ENCODE measurements around the gene INAFM2. TPM values are rescaled to one million over a fixed set of nuclear protein-coding genes. Genes with fewer than 3 reads are reported as not detected.

Gene INAFM2
- total RNA-seq, 6 donors from 2014 or later = 15.7 to 36.2 (median 25.6) TPM

GRCh38 chr15:40347559-40348473, 24.3 kb downstream of the INAFM2 start:
- Histone ChIP-seq H3K4me3 (no peak overlapping the region), H3K36me3 (no peaks in the 10 kb centered on the region), H3K4me1 (peaks cover 12 to 22% (median 17%) of the 10 kb centered on the region in 4 donors), H3K27ac (no peak overlapping the region), H3K9me3 (no peaks in the 10 kb centered on the region), H3K27me3 (no peaks in the 10 kb centered on the region)
- no peak for ATAC-seq (ENCODE audit: low FRiP score in 2 of 2)
- DNase-seq = peak in 1 of 2 donors; percentile 45
- 92 to 100% methylated on average over 2 to 11 of the region's 11 CpGs for WGBS, 2 donors
- TF ChIP-seq EP300 (IDR thresholded peaks at IDR 0.05) (no peak), POLR2AphosphoS5 (IDR thresholded peaks at IDR 0.05) (no peak), POLR2A (IDR thresholded peaks at IDR 0.05) (no peak), CTCF (IDR thresholded peaks at IDR 0.05) (no peak)

DNA sequence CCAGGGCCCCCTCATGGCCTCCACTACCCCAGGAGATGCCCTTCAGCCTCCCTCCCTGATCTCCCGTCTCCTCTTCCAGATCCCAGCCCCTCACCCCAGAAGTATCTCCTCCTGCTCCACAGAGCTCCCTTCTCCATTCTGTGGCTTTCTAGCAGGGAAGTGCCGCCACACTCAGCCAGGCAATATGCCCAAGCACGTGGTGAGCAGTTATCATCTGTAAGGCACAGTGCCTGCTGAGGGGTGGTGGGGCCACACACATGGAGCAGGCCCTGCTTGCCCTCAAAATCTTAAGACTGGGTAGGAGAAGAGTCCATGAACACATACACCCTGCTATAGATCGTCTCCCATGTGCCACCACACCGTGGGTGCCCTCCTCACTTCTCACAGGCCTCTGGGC, 25.0 kb downstream of the INAFM2 start:
- H3K9me3 ChIP-seq = no peaks in the 10 kb centered on the region
- no peak overlapping the region for H3K27ac ChIP-seq
- 85 to 89% methylated on average over 5 of the region's 5 CpGs for WGBS, 2 donors
- DNase-seq (no peak), ATAC-seq (ENCODE audit: low FRiP score in 2 of 2) (no peak)
- no peak for TF ChIP-seq EP300 (IDR thresholded peaks at IDR 0.05)
- no peak for TF ChIP-seq POLR2A (IDR thresholded peaks at IDR 0.05)
- TF ChIP-seq POLR2AphosphoS5 (IDR thresholded peaks at IDR 0.05) = no peak
- TF ChIP-seq CTCF (IDR thresholded peaks at IDR 0.05) = no peak
- H3K4me1 ChIP-seq = peaks cover 5 to 15% (median 11%) of the 10 kb centered on the region in 4 donors
- H3K36me3 ChIP-seq = no peaks in the 10 kb centered on the region
- H3K4me3 ChIP-seq = no peak overlapping the region
- no peaks in the 10 kb centered on the region for H3K27me3 ChIP-seq

- Histone ChIP-seq H3K4me3 (no peak overlapping the region), H3K9me3 (no peaks in the 10 kb centered on the region), H3K36me3 (no peaks in the 10 kb centered on the region), H3K27ac (no peak overlapping the region), H3K4me1 (peaks cover 3 to 8% (median 5%) of the 10 kb centered on the region in 4 donors), H3K27me3 (no peaks in the 10 kb centered on the region)
- TF ChIP-seq POLR2A (IDR thresholded peaks at IDR 0.05) = no peak
- TF ChIP-seq POLR2AphosphoS5 (IDR thresholded peaks at IDR 0.05) = no peak
- TF ChIP-seq EP300 (IDR thresholded peaks at IDR 0.05) = no peak
- TF ChIP-seq CTCF (IDR thresholded peaks at IDR 0.05) = no peak
- 86 to 89% methylated on average over 5 of the region's 5 CpGs for WGBS, 2 donors
- no peak for DNase-seq
- no peak for ATAC-seq (ENCODE audit: low FRiP score in 2 of 2)
Measured at GRCh38 chr15:40349163-40349562, 25.7 kb downstream of the INAFM2 start.

DNA sequence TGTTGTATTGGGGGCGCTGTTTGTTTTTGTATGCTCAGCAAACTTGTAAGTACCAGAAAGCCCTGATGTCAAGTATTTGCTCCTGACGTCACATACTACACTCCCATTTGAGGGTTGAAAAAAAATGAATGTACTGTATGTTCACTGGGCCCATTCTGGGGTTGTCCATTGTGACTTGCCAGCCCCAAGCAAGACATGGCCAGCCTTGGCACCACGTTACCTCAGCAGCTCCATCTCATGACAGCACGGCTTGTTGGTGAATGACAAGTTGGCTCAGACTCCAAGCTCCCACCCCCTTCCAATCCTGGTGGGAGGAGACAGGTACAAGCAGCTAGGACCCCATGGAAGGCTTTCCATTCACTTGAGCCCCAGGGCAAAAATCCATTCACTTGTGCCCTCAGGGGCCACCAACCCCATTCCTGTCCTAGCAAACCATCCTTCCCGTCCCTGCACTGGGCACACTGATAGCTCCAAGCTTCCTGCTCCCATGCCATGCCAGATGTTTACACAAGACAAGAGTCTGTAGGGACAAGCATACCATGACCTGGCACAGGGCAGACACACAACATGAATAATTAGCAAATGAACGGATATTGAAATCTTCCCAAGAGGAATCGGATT, 28.9 kb downstream of the INAFM2 start:
- no peak for DNase-seq
- 79 to 83% methylated on average over 7 of the region's 7 CpGs for WGBS, 2 donors
- H3K4me3 ChIP-seq = no peak overlapping the region
- ATAC-seq (ENCODE audit: low FRiP score in 2 of 2) = no peak
- no peaks in the 10 kb centered on the region for H3K9me3 ChIP-seq
- TF ChIP-seq POLR2A (IDR thresholded peaks at IDR 0.05) (no peak), CTCF (IDR thresholded peaks at IDR 0.05) (no peak), EP300 (IDR thresholded peaks at IDR 0.05) (no peak), POLR2AphosphoS5 (IDR thresholded peaks at IDR 0.05) (no peak)
- no peaks in the 10 kb centered on the region for H3K36me3 ChIP-seq
- H3K27me3 ChIP-seq = no peaks in the 10 kb centered on the region
- peaks cover 0 to 3% (median under 1%) of the 10 kb centered on the region in 4 donors for H3K4me1 ChIP-seq
- H3K27ac ChIP-seq = no peak overlapping the region
